ENCODE data around the gene IFT80. TPM values are rescaled to one million over a fixed set of nuclear protein-coding genes. Genes with fewer than 3 reads are reported as not detected.
A peak's percentile ranks its signal among the peaks of the same experiment; 100 is the strongest.

IFT80 gene
- total RNA-seq, 1 experiment from 2014 or later = 26.3 TPM

GRCh38 chr3:160225176-160226025, 173.6 kb downstream of the IFT80 start, which contains the start of gene C3orf80:
Gene C3orf80, plus strand, starts transcription at chr3:160225422. Its CDS starts 214 bp downstream, at chr3:160225636.
- DNase-seq (ENCODE audit: low read depth, low spot score) (peak; percentile 21), ATAC-seq (peak; percentile 89)
- H3K4me1 ChIP-seq (ENCODE audit: control insufficient read depth in 1 of 2, insufficient read depth in 2 of 2, low read length in 2 of 2) = peaks cover 5 to 9% of the 10 kb centered on the region in 2 experiments; a peak in 2 of 4 replicates
- H3K4me3 ChIP-seq (replicated peaks in 1 of 2; ENCODE audit: low read depth in 1 of 2, low read length in 2 of 2) = peak within 1 kb of the TSS; percentile 46 to 66
- no peaks in the 10 kb centered on the region for H3K9me2 ChIP-seq (ENCODE audit: insufficient read depth)
- TF ChIP-seq ZFX (IDR thresholded peaks at IDR 0.05) (peak; percentile 77), POLR2A (IDR thresholded peaks at IDR 0.05; ENCODE audit: borderline replicate concordance, extremely low read depth, insufficient read depth, insufficient read length) (peak; percentile 45), EGR1 (IDR thresholded peaks at IDR 0.05; ENCODE audit: low read depth) (peak; percentile 38; the same call in 1 of the 2 replicates), CTCF (IDR thresholded peaks at IDR 0.05 in 2 of 3, conservative IDR thresholded peaks at IDR 0.05 in 1 of 3; ENCODE audit: borderline replicate concordance in 1 of 3, insufficient read depth in 1 of 3, low read depth in 2 of 3, low read length in 2 of 3) (0 out of 6 replicates have a peak, but pooled peaks of 1 of the 3 experiments have one; percentile 4), FOSL1 (IDR thresholded peaks at IDR 0.05; ENCODE audit: low read depth) (no peak), CEBPB (IDR thresholded peaks at IDR 0.05; ENCODE audit: low read depth) (no peak), POLR2AphosphoS5 (IDR thresholded peaks at IDR 0.05; ENCODE audit: low read depth, low read length) (peak; percentile 54; the same call in 1 of the 2 replicates), MAX (IDR thresholded peaks at IDR 0.05) (peak; percentile 64), ELF1 (IDR thresholded peaks at IDR 0.05; ENCODE audit: borderline replicate concordance, low read depth) (no peak), REST (IDR thresholded peaks at IDR 0.05; ENCODE audit: low read depth) (no peak), TCF7L2 (IDR thresholded peaks at IDR 0.05; ENCODE audit: borderline replicate concordance, extremely low read depth, insufficient read depth, insufficient read length) (peak; percentile 70), EZH2phosphoT487 (IDR thresholded peaks at IDR 0.05; ENCODE audit: borderline replicate concordance) (no peak), YY1 (IDR thresholded peaks at IDR 0.05; ENCODE audit: extremely low read depth, insufficient replicate concordance, low read depth, low read length) (no peak), EZH2 (IDR thresholded peaks at IDR 0.05) (no peak), ZNF274 (IDR thresholded peaks at IDR 0.05; ENCODE audit: low read depth, low read length) (no peak), RAD21 (IDR thresholded peaks at IDR 0.05; ENCODE audit: low read depth) (peak; percentile 18; the same call in 1 of the 2 replicates), CBX3 (IDR thresholded peaks at IDR 0.05; ENCODE audit: low read depth) (no peak)
- CTCF ChIA-PET = interaction anchor here (1.1 to 1.3 kb wide), 3 partner anchors 10 to 193 kb away, joined by 3 to 5 read pairs (median 4); no protein-coding TSS in a partner anchor
- intact Hi-C loops (cut with micrococcal nuclease) = no loop called here
- H3K4me2 ChIP-seq (ENCODE audit: low read length) = peak within 1 kb of the TSS; percentile 83
- POLR2A ChIA-PET = no interaction called here
- RAD21 ChIA-PET (ENCODE audit: low non-redundant PET in 1 of 2, low total read pairs in 2 of 2, uncharacterized antibody in 2 of 2, unreplicated experiment in 2 of 2) = interaction anchor here in 1 of 2 experiments (0.9 kb wide), 1 partner anchor 91 kb away, joined by 4 read pairs; no protein-coding TSS in a partner anchor
- no peaks in the 10 kb centered on the region for H4K20me1 ChIP-seq (ENCODE audit: insufficient read depth)
- no peaks in the 10 kb centered on the region for H3K9me3 ChIP-seq (ENCODE audit: control insufficient read depth in 1 of 2, insufficient read depth in 1 of 2, low read depth in 1 of 2, low read length in 2 of 2)
- H3K36me3 ChIP-seq (ENCODE audit: control insufficient read depth in 1 of 2, insufficient read depth in 2 of 2, low read length in 2 of 2) = no peaks in the 10 kb centered on the region
- H3K27me3 ChIP-seq (ENCODE audit: insufficient read depth, low read length) = no peaks in the 10 kb centered on the region
- H2AFZ ChIP-seq (ENCODE audit: low read depth, low read length, poor library complexity, severe bottlenecking) = no peak within 1 kb of the TSS
- BruUV-seq (replicated peaks) = no TSS peak
- H3K27ac ChIP-seq (ENCODE audit: low read depth, low read length) = peak within 1 kb of the TSS; percentile 45; the same call in 1 of the 2 replicates
- no peaks in the 10 kb centered on the region for H3K79me2 ChIP-seq (ENCODE audit: insufficient read depth, low read length)
- H3K9ac ChIP-seq (ENCODE audit: low read length) = peak within 1 kb of the TSS; percentile 63

Data from HCT116 (cell line).